NCI-H187 (cell line): Measurements from ENCODE around the gene DNAJA1.

Source experiments
- DNase-seq, 2 experiments: peaks; one replicate each; lab custom pipeline; 2025; lab: John Stamatoyannopoulos, UW

Gene DNAJA1

DNA sequence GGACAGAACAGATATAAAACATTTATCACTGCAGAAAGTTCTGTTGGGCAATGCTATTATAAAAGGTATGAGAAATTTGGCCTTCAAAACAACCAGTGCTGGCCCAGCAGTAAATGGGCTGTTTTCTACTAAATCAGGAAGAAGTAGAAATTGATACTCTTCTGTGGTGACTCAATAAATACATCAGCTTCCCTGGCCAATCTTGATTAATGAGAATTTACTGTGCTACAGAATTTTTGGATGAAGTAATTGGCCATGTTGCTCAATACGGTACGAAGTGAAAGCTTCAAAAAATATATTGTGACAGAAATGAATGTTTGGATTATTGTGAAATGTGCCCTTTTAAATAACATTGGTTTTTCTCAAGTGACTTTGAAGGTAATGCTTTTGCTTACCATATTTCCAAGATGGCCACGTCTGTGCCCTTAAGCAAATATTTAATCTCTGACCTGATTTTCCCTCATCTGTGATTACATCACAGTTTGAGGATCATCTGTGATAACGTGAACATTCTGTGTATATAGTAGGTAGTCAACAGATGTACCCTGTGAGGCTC is 4.2 kb downstream of the DNAJA1 start:
- DNase-seq, result no peak

DNA sequence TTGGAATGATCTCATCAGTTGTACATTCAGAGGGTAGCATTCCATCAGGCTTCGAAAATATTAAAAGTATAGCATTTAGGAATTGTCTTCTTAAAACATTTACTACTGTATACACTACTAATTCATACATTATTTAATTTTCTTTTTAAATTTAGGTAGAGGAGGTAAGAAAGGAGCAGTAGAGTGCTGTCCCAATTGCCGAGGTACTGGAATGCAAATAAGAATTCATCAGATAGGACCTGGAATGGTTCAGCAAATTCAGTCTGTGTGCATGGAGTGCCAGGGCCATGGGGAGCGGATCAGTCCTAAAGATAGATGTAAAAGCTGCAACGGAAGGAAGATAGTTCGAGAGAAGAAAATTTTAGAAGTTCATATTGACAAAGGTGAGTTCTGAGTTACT is 5.2 kb downstream of the DNAJA1 start:
- no peak for DNase-seq

DNA sequence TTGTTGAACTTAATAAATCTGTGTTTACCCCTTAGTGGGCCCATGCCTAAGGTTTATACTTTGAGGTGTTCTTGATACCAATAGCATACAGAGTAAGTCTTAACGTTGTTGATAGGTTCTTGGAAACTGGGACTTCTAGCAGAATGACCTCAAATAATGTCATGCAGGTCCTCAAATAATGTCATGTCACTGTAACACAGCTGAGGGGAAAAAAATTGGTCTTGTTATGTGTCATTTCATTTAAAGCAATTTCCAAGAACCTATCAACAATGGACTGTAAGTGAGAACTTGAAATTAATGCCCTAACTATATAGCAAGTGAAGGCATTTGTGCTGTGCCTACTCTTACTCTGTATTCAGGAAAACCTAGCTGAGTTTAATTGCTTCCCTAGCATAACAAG is 7.2 kb downstream of the DNAJA1 start:
- no peak for DNase-seq

DNA sequence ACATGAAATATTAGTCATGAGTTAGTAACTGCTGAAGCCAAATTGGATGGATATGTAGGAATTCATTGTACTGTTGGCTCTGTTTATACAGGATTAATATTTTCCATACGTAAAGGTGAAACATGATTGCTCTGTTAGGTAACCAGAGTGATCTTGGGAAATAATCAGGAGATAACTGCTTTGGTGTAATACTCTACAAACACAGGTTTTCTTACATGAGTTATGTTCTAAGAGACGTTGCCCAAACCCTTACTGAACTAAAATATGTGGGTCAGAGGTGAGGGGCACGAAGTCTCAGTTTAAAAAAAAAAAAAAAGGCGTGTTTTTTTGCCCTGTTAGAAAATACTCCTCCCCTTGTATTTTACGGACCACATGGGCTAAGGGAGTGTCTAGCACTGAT is 7.8 kb downstream of the DNAJA1 start:
- DNase-seq, result no peak

DNA sequence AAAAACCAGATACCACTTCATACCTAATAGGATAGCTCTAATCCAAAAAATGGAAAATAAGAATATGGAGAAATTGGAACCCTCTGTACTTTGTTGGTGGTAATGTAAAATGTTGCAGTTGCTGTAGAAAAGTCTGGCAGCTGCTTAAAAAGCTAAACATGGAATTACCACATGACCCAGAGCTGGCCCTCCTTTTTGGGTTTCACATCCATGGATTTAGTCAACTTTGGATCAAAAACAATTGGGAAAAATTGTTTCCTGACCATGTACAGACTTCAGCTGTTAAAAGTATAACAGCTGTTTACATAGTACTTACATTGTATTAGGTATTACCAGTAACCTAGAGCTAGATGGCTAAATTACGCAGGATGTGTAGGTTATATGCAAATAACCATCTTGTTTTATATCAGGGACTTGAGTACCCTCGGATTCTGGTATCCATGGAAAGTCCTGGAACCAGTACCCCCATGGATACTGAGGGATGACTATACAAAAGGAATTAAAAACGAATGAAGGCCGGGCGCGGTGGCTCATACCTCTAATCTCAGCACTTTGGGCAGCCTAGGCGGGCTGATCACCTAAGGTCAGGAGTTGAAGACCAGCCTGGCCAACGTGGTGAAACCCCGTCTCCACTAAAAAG is 15.8 kb downstream of the DNAJA1 start:
- no peak for DNase-seq

DNA sequence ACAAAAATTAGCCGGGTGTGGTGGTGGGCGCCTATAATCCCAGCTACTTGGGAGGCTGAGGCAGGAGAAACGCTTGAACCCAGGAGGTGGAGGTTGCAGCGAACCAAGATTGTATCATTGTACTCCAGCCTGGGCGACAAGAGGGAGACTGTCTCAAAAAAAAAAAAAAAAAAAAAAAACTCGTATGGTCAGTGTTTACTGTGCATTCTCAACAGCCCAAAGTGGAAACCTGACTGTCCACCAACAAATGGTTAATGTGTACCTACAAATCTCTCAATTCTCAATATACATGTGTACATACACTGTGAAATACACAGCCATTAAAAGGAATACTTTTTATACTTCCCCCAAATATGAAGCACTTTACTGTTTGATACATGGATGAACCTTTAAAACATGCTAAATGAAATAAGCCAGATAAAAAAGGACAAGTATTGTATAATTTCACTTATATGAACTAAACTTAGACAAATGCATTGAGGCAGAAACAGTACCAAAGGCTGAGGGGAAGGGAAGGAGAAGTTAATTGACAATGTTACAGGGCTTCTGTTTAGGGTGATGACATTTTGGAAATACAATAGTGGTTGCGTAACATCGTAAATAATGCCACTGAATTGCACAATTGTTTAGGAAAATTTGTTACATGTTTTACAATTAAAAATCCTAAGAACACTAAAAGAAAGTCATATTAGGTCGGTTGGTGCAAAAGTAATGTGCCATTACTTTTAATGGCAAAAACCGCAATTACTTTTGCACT is 16.5 kb downstream of the DNAJA1 start:
- no peak for DNase-seq

DNA sequence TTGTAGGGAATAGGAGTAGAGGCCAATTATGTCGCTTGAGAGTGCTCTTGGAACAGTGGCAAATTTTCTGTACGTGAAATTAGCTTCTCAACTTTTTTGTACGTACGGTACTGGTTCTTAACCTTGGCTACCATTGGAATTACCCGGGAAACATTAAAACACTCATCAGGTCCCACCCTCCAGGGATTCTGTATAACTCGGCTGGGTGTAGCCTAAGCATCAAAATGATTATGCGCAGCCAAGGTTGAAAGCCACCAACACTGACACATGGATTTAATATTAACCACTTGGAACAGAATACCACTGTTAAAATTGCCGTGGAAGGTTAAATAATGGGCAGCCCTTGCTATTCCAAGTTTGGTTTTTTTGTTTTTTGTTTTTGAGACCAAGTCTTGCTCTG is 17.4 kb downstream of the DNAJA1 start:
- DNase-seq, result no peak

DNA sequence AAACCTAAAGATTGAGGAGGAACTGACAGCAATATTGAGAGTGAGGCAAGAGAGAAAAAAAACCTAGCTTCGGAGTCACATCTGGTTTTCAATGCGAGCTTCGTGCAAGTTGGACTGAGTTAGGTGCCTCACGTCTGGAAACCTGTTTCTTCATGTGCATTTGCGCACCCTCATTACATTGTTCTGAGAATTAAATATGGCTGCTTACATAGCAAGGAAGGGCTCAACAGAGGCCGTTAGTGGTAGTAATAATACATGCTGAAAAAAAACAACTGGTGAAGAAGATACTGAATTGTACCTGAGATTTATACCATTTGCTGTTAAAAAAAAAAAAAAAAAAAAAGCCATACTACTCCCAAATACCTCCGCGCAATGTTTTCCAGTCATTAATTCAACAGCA is 18.6 kb downstream of the DNAJA1 start:
- DNase-seq, result no peak

DNA sequence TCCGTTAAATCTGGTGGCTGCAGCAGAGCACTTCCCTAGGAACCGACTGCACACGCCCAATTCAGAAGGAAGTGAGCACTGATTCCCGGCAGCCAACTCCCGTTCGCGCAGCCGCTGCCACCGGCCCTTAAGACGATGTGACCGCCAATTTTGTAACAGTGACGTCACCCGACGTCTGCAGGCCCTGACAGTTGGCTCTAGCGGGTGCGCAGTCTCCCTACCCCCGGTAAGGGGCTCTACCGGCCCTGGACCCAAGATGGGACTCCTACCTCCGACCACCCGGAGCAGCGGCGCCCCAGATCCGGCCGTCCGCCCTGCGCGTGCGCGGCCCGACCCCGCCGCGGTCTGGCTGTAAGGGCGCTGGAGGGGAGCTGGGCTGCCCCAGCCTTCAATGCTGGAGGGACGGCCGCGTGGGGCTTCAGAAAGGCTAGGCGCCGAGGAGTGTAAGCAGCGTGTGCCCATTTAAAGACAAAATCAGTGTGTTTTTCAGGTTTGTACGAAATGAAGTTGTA is 19.1 kb downstream of the DNAJA1 start:
- peak; percentile 15 to 56 for DNase-seq

DNA sequence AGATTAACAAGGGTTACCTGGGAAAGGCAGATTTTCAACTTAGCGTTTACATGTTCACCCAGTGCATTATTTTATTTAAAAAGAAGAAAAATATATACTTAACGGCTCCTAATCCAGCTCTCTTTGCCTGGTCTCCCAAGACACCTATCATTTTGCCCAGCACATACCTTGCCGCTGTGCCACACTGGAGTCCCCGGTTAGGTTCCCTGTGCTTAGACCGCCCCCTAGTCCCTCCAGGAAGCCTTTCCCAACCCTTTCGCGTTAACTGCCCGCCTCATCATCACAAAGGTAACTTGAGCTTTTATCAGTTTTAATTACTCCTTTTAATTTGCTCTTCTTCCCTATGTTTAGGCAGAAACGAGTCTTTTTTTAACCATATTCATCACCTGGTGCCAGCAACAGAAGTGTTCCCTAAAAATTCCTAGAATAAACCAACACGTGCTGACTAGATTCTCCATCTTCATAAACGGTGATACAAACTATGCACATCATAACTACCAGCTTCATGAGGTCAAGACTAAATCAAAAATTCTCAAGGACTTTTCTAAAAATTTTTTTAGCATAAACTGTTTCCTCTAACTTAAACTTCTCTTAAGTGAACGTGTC is 19.7 kb downstream of the DNAJA1 start:
- DNase-seq, result no peak

DNA sequence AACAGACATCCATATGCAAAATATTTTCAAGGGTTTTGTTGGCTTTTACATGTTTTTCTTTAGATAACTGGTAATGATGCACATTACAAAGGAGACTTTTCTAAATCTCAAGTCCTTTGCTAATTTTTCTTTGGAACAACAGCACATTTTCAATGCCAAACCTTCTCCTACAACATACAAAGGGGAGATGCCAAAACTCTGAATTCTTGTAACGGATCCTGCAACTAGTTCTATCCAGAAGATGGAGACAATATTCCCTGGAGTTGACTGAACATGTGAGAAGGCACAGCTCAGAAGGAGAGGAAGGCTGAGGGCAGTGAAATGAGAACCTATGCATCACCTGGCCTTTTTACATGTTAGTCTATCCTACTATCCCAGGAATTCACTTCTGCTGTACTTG is 21.0 kb downstream of the DNAJA1 start:
- DNase-seq, result no peak

DNA sequence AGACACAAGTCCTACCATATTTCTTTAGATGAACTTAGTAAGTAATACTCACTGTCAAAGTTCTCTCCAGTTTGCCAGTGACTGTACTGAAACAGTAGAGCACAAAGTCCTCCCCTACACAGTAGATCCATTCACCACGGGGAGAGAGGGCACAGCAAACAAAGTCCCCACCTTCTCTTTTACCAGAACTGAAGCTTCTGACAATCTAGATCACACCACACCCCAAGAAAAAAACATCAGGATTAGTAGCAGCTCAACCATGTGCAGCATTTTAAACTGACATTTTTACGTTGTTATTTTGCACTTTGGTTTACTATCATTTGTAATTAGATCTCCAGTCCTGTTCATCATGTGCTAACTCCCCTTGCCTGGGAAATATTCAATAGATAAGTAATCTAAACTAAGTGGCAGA is 23.0 kb downstream of the DNAJA1 start:
- DNase-seq, result no peak

DNA sequence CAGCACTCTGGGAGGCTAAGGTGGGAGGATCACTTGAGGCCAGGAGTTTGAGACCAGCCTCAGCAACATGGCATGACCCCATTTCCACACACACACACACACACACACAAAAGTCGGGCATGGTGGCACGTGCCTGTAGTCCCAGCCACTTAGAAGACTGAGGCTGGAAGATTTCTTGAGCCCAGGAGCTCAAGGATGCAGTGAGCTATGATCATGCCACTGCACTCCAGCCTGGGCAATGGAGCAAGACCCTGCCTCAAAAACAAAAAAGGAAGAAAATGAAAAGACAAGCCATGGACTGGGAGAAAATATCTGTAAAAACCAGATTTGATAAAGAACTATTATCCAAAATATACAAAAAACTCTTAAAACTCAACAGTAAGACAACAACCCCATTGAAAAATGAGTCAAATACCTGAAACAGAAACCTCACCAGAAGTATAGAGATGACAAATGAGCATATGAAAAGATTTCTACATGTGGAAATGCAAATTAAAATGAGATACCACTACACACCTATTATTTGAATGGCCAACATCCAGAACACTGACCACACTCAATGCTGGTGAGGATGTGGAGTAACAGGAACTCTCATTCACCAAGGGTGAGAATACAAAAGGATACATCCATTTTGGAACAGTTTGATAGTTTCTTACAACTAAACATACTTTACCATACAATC is 24.7 kb downstream of the DNAJA1 start:
- DNase-seq, result no peak

DNA sequence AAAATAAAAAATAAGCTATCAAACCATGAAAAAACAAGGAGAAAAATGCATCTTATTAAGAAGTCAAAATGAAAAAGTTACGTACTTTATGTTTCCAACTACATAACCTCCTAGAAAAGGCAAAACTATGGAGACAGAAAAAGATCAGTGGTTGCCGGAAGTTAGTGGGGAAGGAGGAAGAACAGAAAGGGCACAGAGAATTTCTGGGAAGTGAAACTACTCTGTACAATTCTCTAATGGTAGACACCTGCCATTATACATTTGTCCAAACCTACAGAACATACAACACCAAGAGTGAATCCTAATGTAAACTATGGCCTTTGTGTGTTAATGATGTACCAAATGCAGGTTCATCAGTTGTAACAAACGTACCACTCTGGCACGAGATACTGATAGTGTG is 26.1 kb downstream of the DNAJA1 start:
- DNase-seq, result no peak

DNA sequence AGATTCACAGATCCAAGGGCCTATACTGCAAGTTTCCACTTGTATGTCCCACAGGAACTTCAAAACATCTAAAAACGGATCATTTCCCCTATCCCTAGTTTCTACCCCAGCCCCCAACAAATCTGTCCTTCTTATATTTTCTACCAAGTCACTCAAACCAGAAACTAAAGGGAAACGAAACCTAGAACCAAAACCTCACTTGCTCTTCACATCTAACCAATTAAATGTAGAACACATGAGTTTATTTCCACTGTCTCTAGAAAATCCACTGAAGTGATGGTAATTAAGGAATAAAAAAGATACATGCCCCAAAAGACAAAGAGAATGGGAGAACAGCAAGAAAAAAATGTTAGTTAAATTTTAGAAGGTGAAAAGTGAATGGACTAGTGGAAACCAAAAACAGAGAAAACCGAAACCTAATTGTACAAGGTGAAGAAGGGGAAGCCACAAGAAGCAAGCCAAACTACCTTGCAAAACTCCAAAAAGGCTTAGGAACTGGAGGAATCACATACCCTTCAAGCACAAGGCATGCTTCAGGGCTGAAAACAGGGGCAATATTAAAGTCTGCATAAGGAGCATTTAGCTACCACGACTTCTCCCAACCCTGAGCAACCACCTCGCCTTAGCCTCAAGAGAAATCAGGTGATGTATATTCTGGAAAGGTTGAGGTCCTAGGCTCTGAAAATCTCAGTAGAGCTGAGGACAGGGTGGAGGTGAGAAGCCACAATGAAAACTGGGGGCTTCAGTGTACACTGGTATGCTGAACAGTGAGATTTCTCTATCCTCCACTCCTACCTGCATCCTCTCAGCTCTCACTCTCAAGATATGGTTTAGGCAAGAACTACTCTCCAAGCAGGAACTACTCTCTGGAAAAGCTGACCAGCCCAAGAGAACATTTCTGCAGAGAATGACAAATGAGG is 40.3 kb downstream of the DNAJA1 start:
- DNase-seq, result no peak

DNA sequence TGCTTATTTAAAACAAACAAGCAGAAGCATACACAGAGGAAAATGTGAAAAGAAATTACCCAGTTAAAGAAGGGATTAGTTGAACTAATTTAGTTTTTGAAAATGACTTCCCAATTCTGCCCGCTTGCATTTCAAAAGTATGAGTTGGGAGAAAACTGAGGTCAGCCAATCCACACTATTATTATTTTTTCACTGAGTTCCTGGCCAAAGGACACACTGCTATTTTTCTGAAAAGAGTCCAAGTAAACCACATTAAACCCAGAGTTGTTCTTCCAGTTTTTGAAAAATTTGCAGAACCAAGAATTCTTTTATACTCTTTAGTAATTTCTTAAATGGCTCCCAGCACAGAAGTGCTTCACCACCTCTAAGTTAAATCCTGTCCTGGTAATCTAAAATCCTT is 43.9 kb downstream of the DNAJA1 start:
- no peak for DNase-seq

DNA sequence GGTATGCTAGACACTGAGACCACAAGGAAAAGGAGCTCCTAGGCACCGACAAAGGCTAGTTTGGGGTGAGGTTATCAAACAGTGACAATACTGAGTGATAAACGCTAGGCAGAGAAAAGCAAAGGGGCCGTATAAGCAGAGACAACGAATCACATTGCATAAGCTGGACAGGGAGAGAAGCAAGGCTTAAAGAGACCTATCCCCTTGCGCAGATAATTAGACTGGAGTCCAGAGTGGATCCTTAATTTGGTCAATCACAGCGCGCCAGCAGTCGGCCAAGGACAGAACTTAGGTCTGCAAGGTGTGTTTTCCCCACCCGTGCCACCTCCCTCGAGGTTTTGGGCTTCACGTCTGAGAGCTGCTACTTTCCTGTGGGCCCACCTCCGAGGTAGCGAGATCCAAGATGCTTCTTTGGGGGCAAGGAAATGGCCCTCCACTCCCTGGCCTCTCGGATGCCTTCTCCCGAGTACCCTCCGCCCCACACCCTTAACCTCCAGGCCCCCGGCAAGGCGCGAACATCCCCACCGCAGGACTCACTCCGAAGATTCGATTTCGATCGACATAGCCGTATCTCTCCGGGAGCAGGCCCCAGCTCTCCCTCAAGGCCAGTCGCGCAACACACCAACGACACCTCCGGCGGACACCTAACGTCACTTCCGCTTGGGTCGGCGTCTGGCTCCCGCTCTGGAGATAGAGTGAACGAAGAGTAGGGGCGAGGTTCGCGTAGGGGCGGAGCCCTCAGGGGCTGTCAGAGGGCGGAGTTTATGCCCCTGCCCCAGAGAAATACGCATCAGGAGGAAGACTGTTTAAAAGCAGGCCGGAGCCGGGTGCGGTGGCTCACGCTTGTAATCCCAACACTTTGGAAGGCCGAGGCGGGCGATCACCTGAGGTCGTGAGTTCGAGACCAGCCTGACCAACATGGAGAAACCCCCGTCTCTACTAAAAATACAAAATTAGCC is 51.3 kb downstream of the DNAJA1 start, which contains the start of gene SMU1:
SMU1 (minus strand) TSS at position 629 of the 959 bp plus-strand sequence; CDS start at position 563, 66 bp downstream.
- DNase-seq, result peak; percentile 59 to 75

DNA sequence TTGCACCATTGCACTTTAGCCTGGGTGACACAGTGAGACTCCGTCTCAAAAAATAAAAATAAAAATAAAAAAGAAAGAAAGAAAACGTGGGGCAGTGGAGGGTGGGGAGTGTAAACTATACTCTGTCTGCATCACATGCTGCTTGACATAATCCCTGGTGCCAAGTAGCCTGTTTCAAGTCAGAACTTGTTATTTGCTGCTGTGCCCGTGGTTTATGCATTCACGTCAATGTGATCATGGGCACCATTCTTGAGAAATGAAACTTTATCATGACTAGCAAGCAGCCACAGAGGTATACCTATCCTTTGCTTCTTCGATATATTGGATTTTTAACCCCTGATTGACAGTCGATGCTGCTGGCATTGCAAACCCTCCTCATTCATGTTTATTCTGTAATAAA is 55.5 kb downstream of the DNAJA1 start:
- no peak for DNase-seq

DNA sequence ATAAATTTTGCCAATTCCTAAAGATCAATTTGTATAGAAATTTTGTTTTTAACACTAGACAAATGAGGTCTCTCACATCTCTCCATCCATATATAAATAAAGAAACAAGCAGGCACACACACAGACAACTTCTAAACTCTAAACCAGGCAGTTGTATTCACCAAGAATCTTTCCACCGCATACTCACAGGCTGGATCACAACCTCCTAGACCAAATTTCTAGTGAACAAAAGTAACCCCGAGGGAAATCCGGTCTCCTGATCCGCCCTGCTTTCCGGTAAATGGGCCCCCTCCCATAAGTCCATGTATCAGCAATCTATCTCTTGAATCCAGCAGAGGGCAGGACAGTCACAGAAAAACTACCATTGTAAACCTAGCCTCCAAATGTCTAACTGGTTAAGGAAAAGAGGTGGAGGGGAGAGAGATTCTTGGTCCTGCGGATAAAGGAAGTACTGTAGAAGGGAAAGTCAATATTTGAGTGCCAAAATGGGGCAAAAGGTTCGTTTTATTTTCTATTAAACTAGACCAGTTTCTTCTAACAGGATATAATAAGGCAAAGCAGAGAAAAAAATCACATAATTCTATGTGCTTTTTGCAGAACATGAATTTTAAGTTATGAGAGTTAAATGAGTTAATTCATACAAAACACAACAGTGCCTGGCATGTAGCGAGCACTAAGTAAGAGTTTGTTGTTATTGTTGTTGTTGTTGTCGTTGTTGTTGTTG is 56.2 kb downstream of the DNAJA1 start:
- DNase-seq, result peak in 1 of 2 experiments; percentile 1
